NCI-H82 treated with DMSO at 0.1 percent for 48 hours (cell line): ENCODE data around the gene PPCDC.
A peak's percentile ranks its signal among the peaks of the same experiment; 100 is the strongest.

Source experiments
- DNase-seq: peaks from one replicate; lab custom pipeline; 2025; ENCODE audit not compliant: unreplicated experiment; lab: John Stamatoyannopoulos, UW

The PPCDC gene

DNA sequence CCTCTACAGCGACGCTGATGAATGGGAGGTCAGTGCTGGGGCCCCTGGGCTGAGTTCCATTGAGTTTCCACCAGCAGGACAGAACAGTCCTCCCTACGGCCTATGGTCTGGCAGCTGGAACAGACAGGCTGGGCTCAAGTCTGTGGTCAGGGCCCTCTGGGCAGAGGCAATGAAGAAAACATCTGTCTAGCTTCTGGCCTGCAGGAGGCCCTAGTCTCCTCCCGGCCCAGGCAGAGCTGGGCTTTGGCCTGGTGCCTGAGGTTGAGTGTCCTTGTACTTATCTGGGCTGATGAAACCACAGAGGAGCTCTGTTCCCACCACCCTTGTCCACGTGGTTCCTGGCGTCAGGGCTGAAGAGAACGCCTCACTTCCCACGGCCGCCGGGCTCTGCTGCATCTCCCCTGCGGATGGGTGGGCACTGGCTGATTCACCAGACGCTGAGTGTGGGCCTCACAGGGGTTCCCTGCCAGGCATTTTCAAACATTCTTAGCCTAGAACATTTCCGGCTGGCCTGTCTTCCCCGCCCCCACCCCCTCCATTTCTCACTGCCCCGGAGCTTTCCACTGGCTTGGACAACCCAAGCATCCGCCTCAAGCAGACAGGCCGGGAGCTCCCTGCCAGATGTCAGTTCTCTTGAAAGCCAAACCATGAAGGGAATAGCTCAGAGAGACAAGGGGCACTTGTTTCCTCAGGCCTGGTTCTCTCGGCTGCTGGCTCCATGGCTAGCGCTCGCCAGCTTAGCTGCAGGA is 20.3 kb downstream of the PPCDC start:
- DNase-seq = no peak

DNA sequence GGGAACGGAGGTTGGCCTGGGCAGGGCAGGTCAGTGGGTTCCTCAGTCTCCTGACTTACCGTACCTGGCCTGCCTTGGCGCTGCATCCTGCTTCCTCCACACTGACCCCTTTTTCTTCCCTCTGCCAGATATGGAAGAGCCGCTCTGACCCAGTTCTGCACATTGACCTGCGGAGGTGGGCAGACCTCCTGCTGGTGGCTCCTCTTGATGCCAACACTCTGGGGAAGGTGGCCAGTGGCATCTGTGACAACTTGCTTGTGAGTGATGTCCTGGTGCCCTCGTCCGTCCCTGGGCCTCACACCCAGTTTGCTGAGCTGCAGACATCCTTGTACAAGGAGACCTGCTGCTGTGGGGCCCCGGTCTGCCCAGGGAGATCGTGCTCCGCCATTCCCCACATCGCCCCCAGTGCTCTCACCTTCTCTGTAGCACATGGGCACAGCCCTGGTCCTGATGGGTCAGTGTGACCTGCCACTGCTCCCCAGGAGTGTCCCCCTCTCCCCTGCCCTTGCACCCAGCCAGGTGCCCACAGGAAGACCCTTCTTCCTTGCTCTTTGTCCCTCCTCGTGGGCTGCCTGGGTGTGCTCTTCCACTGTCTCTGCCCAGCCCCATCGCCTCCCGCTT is 21.0 kb downstream of the PPCDC start:
- no peak for DNase-seq

GRCh38 chr15:75045332-75046015 is 22.1 kb downstream of the PPCDC start:
- DNase-seq = no peak

- no peak for DNase-seq
These were observed 25.0 kb downstream of the PPCDC start for GRCh38 chr15:75048394-75048793.

DNA sequence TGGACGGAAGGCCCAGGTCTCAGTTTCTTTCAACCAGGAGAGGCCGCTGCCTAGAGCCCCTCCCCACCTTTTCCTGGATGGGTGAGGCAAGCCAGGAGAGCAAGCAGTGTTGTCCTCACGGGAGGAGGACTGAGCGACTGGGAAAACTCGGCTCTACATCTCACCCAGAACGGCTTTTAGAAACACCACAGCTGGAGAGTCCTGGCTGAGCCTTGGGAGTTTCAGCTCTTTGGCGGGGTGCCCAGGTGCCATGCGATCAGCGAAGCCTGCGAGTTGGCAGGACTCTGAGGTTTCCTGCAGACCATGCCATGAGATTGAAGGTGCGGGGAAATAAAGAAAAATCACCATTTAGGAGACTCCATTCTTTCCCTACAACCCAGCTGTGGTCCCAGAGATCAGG is 26.0 kb downstream of the PPCDC start:
- no peak for DNase-seq

DNA sequence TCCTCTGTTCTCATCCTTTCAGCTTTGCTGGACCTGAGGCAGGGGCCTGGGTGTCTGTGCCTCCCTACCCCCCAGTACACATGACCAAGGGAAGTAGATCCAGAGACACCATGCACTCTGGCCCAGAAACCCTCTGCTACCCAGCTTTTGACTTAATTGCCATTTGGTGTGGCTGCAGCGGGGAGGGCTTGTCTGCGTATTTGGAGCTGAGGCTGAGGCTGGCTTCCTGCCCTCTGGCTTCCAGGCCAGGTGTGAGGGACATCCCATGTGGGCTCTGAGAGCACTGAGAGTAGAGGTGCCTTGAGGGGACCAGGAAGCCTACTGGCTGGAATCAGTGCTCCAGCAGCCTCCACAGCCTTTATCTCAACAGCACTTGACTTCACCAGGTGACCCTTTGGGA is 26.9 kb downstream of the PPCDC start:
- DNase-seq = no peak

DNA sequence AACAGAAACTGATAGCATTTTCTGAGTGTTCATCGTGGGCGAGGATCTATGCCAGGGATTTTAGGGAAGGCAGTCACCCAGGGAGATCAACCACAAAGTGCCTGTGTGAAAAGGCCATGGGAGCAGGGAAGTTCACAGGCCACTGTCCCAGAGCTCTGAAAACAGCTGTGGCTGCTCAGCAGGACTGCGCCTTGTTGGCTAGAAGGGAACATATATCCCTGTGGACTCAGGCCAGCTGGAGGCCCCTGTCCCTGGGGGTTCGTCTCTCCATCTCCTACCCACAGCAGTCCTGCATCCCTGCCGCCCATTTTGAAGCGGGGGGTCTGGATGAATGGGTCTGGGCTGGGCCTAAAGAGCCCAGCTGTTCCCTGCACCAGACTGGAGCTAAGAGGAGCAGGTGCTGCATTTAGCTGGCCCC is 27.8 kb downstream of the PPCDC start:
- peak; percentile 10 for DNase-seq

- no peak for DNase-seq
These were observed 28.3 kb downstream of the PPCDC start for GRCh38 chr15:75051711-75052110.

GRCh38 chr15:75052972-75053747 is 29.8 kb downstream of the PPCDC start:
- no peak for DNase-seq

GRCh38 chr15:75053748-75054125 is 30.3 kb downstream of the PPCDC start:
- no peak for DNase-seq

DNA sequence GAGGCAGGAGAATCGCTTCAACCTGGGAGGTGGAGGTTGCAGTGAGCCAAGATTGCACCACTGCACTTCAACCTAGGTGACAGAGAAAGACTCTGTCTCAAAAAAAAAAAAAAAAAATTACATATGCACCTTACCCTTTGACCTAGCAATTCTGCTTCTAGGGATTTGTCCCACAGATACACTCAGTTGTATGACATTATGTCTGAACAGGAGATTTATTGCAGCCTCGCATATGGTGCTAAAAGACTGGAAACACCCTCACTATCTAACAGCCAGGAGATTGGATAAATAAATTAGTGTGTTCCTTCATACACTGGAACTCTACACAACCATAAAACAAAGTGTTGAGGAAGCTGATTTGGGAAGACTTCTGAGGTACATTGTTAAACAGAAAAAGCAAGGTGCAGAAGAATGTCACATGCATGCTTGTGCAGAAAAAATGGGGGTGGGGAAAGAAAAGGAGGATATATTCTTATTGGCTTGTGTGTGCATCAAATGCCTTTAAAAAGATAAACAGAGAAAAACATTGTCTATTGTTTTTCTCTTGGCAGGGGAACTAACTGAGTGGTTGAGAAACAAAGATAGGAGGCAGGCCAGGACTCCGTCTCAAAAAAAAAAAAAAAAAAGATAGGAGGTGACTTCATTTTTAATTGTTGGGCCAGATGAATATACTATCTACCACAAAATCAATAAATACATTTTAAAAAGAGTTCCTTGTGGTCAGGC is 30.9 kb downstream of the PPCDC start:
- DNase-seq = no peak

DNA sequence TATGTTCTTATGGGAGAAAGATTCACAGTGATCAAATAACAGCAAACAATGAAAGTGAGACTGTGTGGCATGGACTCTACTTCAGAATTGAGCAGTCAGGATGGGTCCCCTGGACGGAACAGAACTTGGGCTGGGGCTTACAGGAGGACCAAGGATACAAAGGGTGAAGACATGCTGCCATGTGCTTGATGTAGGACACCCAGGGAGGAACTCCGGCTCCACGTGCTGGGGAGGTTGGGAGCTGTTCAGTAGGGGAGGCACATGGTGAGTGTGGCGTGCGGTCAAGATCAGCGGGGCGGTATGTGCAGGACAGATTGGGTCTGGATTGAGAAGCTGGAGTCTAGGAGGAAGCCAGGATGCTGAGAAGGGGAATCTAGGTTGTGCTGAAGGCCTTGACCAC is 32.6 kb downstream of the PPCDC start:
- no peak for DNase-seq

GRCh38 chr15:75058127-75058905 is 34.9 kb downstream of the PPCDC start:
- DNase-seq = no peak

GRCh38 chr15:75059607-75060006 is 36.2 kb downstream of the PPCDC start:
- no peak for DNase-seq

DNA sequence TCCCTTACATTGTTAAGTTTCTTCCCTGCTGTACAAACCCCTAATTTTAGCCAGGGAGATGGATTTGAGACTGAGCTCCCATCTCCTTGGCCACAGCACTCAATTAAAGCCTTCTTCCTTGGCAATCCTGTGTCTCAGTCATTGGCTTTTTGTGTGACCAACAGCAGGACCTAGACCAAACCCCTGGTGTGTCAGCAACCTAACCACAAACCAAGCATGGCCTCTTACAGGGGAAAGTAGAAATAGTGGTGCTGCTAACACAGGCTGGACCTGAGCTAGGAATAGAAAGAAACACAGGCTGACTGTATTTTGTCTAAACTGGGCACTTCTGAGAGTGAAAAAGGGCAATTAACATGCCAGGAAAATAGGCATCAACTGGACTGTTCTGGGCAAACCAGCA is 37.9 kb downstream of the PPCDC start:
- no peak for DNase-seq

DNA sequence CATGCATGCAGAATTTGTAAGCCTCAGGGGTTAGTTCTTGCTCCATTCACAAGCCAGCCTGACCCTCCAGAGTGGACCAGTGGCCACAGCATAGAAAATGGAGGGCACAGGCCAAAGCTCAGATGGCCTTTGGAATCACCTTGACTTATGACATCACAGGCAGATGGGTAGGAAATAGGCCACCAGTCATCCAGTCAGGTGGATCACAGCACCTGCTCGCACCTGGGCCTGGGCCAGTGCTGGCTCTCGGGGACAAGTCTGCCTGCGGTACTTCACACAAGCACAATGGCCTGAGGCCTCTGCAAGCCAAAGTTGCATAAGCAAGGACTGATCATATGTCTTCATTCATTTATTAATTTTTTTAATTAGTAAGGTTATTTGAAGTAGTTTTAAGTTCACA is 39.3 kb downstream of the PPCDC start:
- no peak for DNase-seq

GRCh38 chr15:75063338-75063737 is 39.9 kb downstream of the PPCDC start:
- no peak for DNase-seq

GRCh38 chr15:75063889-75064288 is 40.5 kb downstream of the PPCDC start:
- DNase-seq = no peak

GRCh38 chr15:75064846-75065245 is 41.5 kb downstream of the PPCDC start:
- no peak for DNase-seq

GRCh38 chr15:75065467-75065850 is 42.1 kb downstream of the PPCDC start:
- no peak for DNase-seq
